T47D (cell line): Measurements from ENCODE around the gene LDLRAD4.

Experiments used
- DNase-seq, 2 experiments: peaks; one replicate each; pipeline versions ENCODE4 v3.0.0 to v3.0.0-alpha.2; 2011 to 2012; ENCODE audit warnings: low read depth in 1 of 2, low spot score in 1 of 2
- JUND ChIP-seq: IDR thresholded peaks from 2 replicates; pipeline ENCODE4 v1.6.1; 2012; ENCODE audit warnings: low read depth
- in situ Hi-C: cut with HindIII; loops from 2 replicates; pipeline ENCODE4 v1.10.0; 2016; ENCODE audit warnings: low sequenced_read_pairs, low pct_unique_long_range_greater_than_20kb

Gene LDLRAD4

GRCh38 chr18:13218368-13218991, at the start of gene LDLRAD4:
LDLRAD4 (plus strand) TSS chr18:13218760.
- no peak for TF ChIP-seq JUND
- peak; percentile 39 to 42 for DNase-seq
- in situ Hi-C loops: no loop called here

- TF ChIP-seq JUND: no peak
- in situ Hi-C loops: no loop called here
- DNase-seq: no peak
Measured at GRCh38 chr18:13173578-13174145, 44.9 kb upstream of the LDLRAD4 start.

- in situ Hi-C loops: no loop called here
- no peak for TF ChIP-seq JUND
- no peak for DNase-seq
Measured at GRCh38 chr18:13175266-13175665, 43.3 kb upstream of the LDLRAD4 start.

- TF ChIP-seq JUND: no peak
- no peak for DNase-seq
- in situ Hi-C loops: no loop called here
Measured at GRCh38 chr18:13175754-13176210, 42.8 kb upstream of the LDLRAD4 start.

- DNase-seq: no peak
- in situ Hi-C loops: no loop called here
Measured at GRCh38 chr18:13176847-13177246, 41.7 kb upstream of the LDLRAD4 start.

GRCh38 chr18:13178197-13178596, 40.4 kb upstream of the LDLRAD4 start:
- in situ Hi-C loops: no loop called here
- no peak for TF ChIP-seq JUND
- DNase-seq: no peak

More at GRCh38 chr18:13176847-13177246, 41.7 kb upstream of the LDLRAD4 start:
- TF ChIP-seq JUND: no peak

- in situ Hi-C loops: no loop called here
- TF ChIP-seq JUND: no peak
- DNase-seq: no peak
Measured at GRCh38 chr18:13178976-13179375, 39.6 kb upstream of the LDLRAD4 start.

- in situ Hi-C loops: no loop called here
- DNase-seq: no peak
- no peak for TF ChIP-seq JUND
Measured at GRCh38 chr18:13179566-13180113, 38.9 kb upstream of the LDLRAD4 start.

GRCh38 chr18:13180614-13181375, 37.8 kb upstream of the LDLRAD4 start:
- TF ChIP-seq JUND: no peak

GRCh38 chr18:13181765-13182164, 36.8 kb upstream of the LDLRAD4 start:
- DNase-seq: no peak
- in situ Hi-C loops: no loop called here
- no peak for TF ChIP-seq JUND

More at GRCh38 chr18:13180614-13181375, 37.8 kb upstream of the LDLRAD4 start:
- in situ Hi-C loops: no loop called here
- DNase-seq: no peak

- in situ Hi-C loops: no loop called here
- no peak for TF ChIP-seq JUND
- no peak for DNase-seq
Measured at GRCh38 chr18:13183359-13183758, 35.2 kb upstream of the LDLRAD4 start.

- in situ Hi-C loops: no loop called here
- TF ChIP-seq JUND: no peak
- no peak for DNase-seq
Measured at GRCh38 chr18:13183790-13184189, 34.8 kb upstream of the LDLRAD4 start.

GRCh38 chr18:13184396-13184795, 34.2 kb upstream of the LDLRAD4 start:
- in situ Hi-C loops: no loop called here
- no peak for TF ChIP-seq JUND
- DNase-seq: no peak
